GM23338 (cell line): ENCODE data around the gene TMEM150A.

Experiments
- CREB1 ChIP-seq: fragments of 250-450 bp; sonication (Bioruptor Pico); IDR thresholded peaks from 2 replicates; pipeline ENCODE4 v1.5.0; 2020; ENCODE audit warnings: low read depth, mild to moderate bottlenecking, moderate library complexity
- CTCF ChIP-seq, 2 experiments: fragments of 200-600 bp in 1 of 2; sonication (generic) in 1 of 2; conservative IDR thresholded peaks; 2 replicates each; pipeline versions ENCODE4 v1.5.1 to v1.6.1; 2016 to 2017; ENCODE audit warnings: antibody characterized with exemption in 2 of 2, low read depth in 2 of 2, mild to moderate bottlenecking in 2 of 2, moderate library complexity in 1 of 2
- EZH2 ChIP-seq: fragments of 200-600 bp; sonication (generic); IDR thresholded peaks from one replicate; pipeline ENCODE4 v1.8.0; 2017; ENCODE audit warnings: antibody characterized with exemption, mild to moderate bottlenecking, low read depth; ENCODE audit not compliant: unreplicated experiment
- POLR2AphosphoS5 ChIP-seq: IDR thresholded peaks from 2 replicates; pipeline ENCODE4 v1.6.1; 2016; ENCODE audit warnings: antibody characterized with exemption, low read depth
- REST ChIP-seq: IDR thresholded peaks from one replicate; pipeline ENCODE4 v1.6.1; 2018; ENCODE audit warnings: antibody characterized with exemption; ENCODE audit not compliant: unreplicated experiment

DNA sequence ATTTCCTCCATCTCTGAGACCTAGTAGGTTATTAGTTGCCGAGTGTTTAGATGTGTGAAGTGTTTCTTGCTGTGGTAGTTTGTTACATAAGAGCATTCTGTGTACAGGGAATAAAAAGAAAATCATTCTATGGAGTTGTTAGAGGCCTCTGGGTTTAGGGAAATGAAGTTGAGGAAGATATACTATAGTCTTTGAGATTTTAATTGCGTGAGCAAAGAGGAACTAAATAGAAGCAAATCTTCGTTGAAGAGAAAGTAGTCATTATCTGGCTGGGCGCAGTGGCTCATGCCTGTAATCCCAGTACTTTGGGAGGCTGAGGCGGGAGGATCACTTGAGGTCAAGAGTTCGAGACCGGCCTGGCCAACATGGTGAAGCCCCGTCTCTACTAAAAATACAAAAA lies 32.5 kb upstream of the TMEM150A start:
- TF ChIP-seq REST, result no peak
- no peak for TF ChIP-seq POLR2AphosphoS5
- TF ChIP-seq CTCF (conservative IDR thresholded peaks at IDR 0.05; ENCODE audit: low read depth in 2 of 2), result no peak
- TF ChIP-seq EZH2, result no peak
- no peak for TF ChIP-seq CREB1
